B cell (primary cell): ENCODE measurements around the gene PDP2.

ENCODE experiments used
- EZH2 ChIP-seq: IDR thresholded peaks from 2 replicates; pipeline ENCODE4 v1.6.1; 2012; ENCODE audit warnings: borderline replicate concordance, low read depth, mild to moderate bottlenecking, moderate library complexity, low read length; ENCODE audit not compliant: insufficient read depth, poor library complexity, severe bottlenecking
- TF ChIP-seq, protein P1 (sequence below): fragments of 200-600 bp; IDR thresholded peaks from one replicate; pipeline ENCODE4 v1.8.0; 2022; ENCODE audit warnings: antibody characterized with exemption, mild to moderate bottlenecking

DNA sequence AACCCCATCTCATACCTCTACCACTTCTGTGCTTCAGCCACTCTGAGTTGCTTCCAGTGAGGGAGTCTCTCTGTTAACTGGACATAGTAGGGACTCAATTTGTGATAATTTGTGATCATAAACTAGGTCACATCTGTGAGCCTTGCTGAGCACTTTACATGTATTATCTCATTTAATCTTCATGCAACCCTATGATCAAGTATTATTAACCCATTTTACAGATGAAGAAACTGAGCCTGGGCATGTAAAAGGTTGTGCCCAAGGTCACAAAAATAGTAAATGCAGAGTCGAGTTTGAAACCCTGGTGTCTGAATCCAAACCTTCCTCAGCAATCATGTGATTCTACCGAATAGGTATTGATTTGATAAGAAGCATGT is 18.6 kb downstream of the PDP2 start:
- TF ChIP-seq, protein P1, sequence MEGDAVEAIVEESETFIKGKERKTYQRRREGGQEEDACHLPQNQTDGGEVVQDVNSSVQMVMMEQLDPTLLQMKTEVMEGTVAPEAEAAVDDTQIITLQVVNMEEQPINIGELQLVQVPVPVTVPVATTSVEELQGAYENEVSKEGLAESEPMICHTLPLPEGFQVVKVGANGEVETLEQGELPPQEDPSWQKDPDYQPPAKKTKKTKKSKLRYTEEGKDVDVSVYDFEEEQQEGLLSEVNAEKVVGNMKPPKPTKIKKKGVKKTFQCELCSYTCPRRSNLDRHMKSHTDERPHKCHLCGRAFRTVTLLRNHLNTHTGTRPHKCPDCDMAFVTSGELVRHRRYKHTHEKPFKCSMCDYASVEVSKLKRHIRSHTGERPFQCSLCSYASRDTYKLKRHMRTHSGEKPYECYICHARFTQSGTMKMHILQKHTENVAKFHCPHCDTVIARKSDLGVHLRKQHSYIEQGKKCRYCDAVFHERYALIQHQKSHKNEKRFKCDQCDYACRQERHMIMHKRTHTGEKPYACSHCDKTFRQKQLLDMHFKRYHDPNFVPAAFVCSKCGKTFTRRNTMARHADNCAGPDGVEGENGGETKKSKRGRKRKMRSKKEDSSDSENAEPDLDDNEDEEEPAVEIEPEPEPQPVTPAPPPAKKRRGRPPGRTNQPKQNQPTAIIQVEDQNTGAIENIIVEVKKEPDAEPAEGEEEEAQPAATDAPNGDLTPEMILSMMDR = no peak
- no peak for TF ChIP-seq EZH2
